Ishikawa (cell line): ENCODE results near the gene HS6ST2.

ENCODE experiments used
- CEBPB ChIP-seq: IDR thresholded peaks from 2 replicates; pipeline ENCODE4 v1.6.1; 2012
- FOXM1 ChIP-seq: IDR thresholded peaks from 2 replicates; pipeline ENCODE4 v1.6.1; 2012; ENCODE audit warnings: low read depth, borderline replicate concordance
- RAD21 ChIP-seq: IDR thresholded peaks from 2 replicates; pipeline ENCODE4 v1.6.1; 2012; ENCODE audit warnings: low read depth
- TCF12 ChIP-seq: IDR thresholded peaks from 2 replicates; pipeline ENCODE4 v1.6.1; 2012; ENCODE audit warnings: low read depth
- TEAD4 ChIP-seq: IDR thresholded peaks from 2 replicates; pipeline ENCODE4 v1.6.1; 2012

DNA sequence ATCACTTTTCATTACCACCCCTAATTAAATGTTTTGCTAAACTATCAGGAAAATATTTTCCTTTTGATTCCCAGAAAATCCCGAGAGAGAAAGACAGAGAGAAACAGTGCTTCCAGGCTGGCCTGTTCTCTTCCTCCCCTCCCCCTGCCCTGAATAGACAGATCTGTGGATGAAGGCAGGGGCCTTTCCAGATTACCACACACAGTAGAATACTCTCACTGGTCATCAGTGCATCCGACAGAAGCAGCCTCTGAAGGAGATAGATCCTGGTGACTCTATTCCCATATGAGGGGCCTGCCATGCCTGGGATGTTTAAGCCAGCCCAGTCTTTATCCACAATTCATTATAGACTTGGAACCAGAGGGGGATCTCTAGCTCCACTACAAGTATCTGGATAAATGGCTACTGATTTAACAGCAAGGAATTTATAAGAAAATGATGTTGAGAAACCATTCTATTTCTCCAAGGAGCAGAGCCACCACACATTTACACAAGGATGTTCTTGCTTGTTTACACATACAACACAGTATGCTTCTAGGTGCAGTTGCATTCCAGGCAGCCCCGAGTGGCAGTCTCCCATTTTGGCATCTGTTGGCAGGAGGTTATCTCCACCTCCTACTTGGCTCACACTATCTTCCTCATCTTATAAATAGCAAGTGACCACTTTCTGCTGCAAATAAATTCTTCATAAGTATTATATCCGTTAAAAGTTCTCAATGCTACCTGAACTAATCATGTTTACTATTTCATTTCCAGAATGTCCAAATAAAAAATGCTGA, 115.8 kb downstream of the HS6ST2 start:
- TF ChIP-seq RAD21 (no peak), CEBPB (no peak), TCF12 (no peak), TEAD4 (no peak), FOXM1 (no peak)
